Kidney epithelial cell (primary cell): ENCODE results near the gene NME9. TPM values are rescaled to one million over a fixed set of nuclear protein-coding genes. Genes with fewer than 3 reads are reported as not detected.

Experiments
- DNase-seq: peaks from one replicate; pipeline ENCODE4 v3.0.0-alpha.2; 2010; ENCODE audit warnings: low read depth
- H3K27me3 ChIP-seq: 2 replicates; pipeline ENCODE4 v1.6.0; 2011; ENCODE audit warnings: low read length; ENCODE audit not compliant: control insufficient read depth, insufficient read depth
- H3K36me3 ChIP-seq: 2 replicates; pipeline ENCODE4 v1.5.1; 2011; ENCODE audit warnings: low read length; ENCODE audit not compliant: control insufficient read depth, insufficient read depth
- H3K4me3 ChIP-seq: 2 replicates; pipeline ENCODE4 v1.5.1; 2011; ENCODE audit warnings: low read depth, mild to moderate bottlenecking, control low read depth, low read length
- CTCF ChIP-seq: IDR thresholded peaks from 2 replicates; pipeline ENCODE4 v1.5.1; 2011; ENCODE audit warnings: mild to moderate bottlenecking, moderate library complexity, low read length, control low read depth, inconsistent platforms; ENCODE audit not compliant: insufficient read depth, poor library complexity, severe bottlenecking
- total RNA-seq: library from RNA; depleted of rRNA; stranded (reverse); fragments of >200 nt; gene quantifications from 2 replicates; pipeline ENCODE4 v1.2.3, GENCODE V29; 2015

NME9 gene
- total RNA-seq, 1 donor from 2014 or later = not detected

- H3K27me3 ChIP-seq = no peaks in the 10 kb centered on the region
- no peak for DNase-seq
- no peaks in the 10 kb centered on the region for H3K36me3 ChIP-seq
- H3K4me3 ChIP-seq = no peak overlapping the region
- no peak for TF ChIP-seq CTCF
Measured at GRCh38 chr3:138326866-138327595, 2.6 kb downstream of the NME9 start.

DNA sequence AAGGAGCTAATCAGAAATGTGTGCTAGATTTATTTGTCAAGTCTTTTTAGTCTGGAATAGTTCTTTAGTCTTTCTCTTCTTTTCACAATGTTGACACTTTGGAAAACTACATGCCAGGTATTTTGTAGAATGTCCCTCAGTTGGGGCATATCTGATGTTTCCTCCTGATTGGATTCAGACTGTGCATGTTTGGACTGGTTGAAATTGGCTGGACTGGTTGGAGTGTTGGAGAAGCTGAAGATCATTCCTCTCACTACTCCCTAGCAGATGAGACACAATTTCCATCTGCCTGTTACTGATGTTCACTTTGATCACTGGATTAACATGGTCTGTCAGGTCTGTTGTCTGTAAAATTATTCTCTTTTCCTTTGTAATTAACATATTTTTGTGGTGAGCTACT lies 3.7 kb downstream of the NME9 start:
- Histone ChIP-seq H3K4me3 (no peak overlapping the region), H3K36me3 (no peaks in the 10 kb centered on the region), H3K27me3 (no peaks in the 10 kb centered on the region)
- no peak for TF ChIP-seq CTCF
- no peak for DNase-seq

GRCh38 chr3:138323971-138324370 lies 5.7 kb downstream of the NME9 start:
- no peaks in the 10 kb centered on the region for H3K27me3 ChIP-seq
- no peak for DNase-seq
- H3K36me3 ChIP-seq = no peaks in the 10 kb centered on the region
- H3K4me3 ChIP-seq = no peak overlapping the region
- no peak for TF ChIP-seq CTCF

DNA sequence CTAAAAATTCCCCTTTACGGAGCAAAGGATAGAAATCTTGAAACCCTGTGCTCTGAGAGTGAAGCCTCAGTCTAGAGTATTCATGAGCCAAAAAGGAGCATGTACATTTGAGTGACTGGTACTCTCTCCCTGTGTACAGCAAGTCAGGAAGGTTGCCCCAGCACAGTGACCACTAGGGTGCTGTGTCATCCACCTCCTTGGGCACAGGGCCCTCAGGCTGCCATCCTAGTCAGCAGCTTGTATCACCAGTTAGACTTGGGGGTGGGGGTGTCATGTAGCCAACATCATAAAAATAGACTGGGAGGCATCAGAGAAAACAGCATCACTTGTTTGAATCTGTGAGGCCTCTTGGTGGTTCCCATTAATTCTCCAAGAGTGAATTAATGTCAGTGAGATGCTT lies 12.0 kb downstream of the NME9 start:
- no peak for TF ChIP-seq CTCF
- no peaks in the 10 kb centered on the region for H3K36me3 ChIP-seq
- H3K27me3 ChIP-seq = no peaks in the 10 kb centered on the region
- no peak for DNase-seq
- no peak overlapping the region for H3K4me3 ChIP-seq

DNA sequence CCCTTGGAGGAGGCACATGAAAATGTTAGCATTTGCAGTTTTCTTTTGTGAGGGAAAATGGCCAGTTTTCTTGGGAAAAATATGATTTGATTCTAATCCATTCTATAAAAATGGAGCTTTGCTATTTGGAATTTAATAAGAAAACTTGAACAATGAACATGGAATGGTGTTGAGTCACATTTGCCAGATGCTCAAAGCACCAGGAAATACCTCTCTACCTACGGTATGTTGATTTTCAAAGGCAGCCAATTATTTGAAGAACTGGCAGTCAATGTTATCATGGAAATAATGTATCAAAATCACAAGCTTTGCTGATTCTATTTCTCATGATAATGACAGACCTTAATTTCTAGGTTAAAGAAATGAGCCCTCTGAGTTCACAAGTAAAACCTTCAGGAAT lies 14.9 kb downstream of the NME9 start:
- TF ChIP-seq CTCF = no peak
- Histone ChIP-seq H3K4me3 (no peak overlapping the region), H3K27me3 (no peaks in the 10 kb centered on the region), H3K36me3 (no peaks in the 10 kb centered on the region)
- no peak for DNase-seq

- no peak for DNase-seq
- H3K36me3 ChIP-seq = no peaks in the 10 kb centered on the region
- H3K4me3 ChIP-seq = no peak overlapping the region
Measured at GRCh38 chr3:138310494-138310893, 19.2 kb downstream of the NME9 start.

More at GRCh38 chr3:138310494-138310893, 19.2 kb downstream of the NME9 start:
- H3K27me3 ChIP-seq = no peaks in the 10 kb centered on the region
- no peak for TF ChIP-seq CTCF
